Spleen (tissue), 11 donors: ENCODE data around the gene PURB. TPM values are rescaled to one million over a fixed set of nuclear protein-coding genes. Genes with fewer than 3 reads are reported as not detected.
"Not testable (repeated sequence)": the region's sequence is repeated elsewhere in the genome, so short reads cannot be mapped to it uniquely, and the experiment has no call there.

Experiments used
- DNase-seq: peaks from one replicate; pipeline ENCODE4 v3.0.0-alpha.2; 2020
- H3K27ac ChIP-seq, 8 donors: fragments of 200-600 bp; sonication (generic) in 7 of 8; 1 replicate in 4 of 8; 2 replicates in 4 of 8; pipeline versions ENCODE4 v1.5.0 to v1.8.0; 2016 to 2021; ENCODE audit warnings: inconsistent platforms in 4 of 8, mild to moderate bottlenecking in 4 of 8, moderate library complexity in 1 of 8
- H3K27me3 ChIP-seq, 7 donors: fragments of 200-600 bp; sonication (generic) in 6 of 7; replicated peaks in 1 of 7; 1 replicate in 4 of 7; 2 replicates in 3 of 7; pipeline versions ENCODE4 v1.5.0 to v1.8.0; 2016 to 2021; ENCODE audit warnings: inconsistent platforms in 3 of 7, mild to moderate bottlenecking in 1 of 7
- H3K36me3 ChIP-seq, 6 donors: fragments of 200-600 bp; sonication (generic) in 5 of 6; 1 replicate in 4 of 6; 2 replicates in 2 of 6; pipeline versions ENCODE4 v1.5.0 to v1.8.0; 2016 to 2021; ENCODE audit warnings: inconsistent platforms in 2 of 6
- H3K4me1 ChIP-seq, 6 donors: fragments of 200-600 bp; sonication (generic) in 5 of 6; 1 replicate in 3 of 6; 2 replicates in 3 of 6; pipeline versions ENCODE4 v1.5.0 to v1.8.0; 2016 to 2021; ENCODE audit warnings: inconsistent platforms in 3 of 6
- H3K4me3 ChIP-seq, 8 donors: fragments of 200-600 bp; sonication (generic) in 7 of 8; 1 replicate in 4 of 8; 2 replicates in 4 of 8; pipeline versions ENCODE4 v1.5.0 to v1.8.0; 2016 to 2021; ENCODE audit warnings: inconsistent platforms in 4 of 8, mild to moderate bottlenecking in 4 of 8, moderate library complexity in 2 of 8
- H3K9me3 ChIP-seq, 8 donors: fragments of 200-600 bp; sonication (generic) in 7 of 8; 1 replicate in 4 of 8; 2 replicates in 4 of 8; pipeline versions ENCODE4 v1.5.0 to v1.8.0; 2016 to 2021; ENCODE audit warnings: inconsistent platforms in 4 of 8
- CTCF ChIP-seq, 11 experiments: fragments of 200-600 bp in 7 of 11; fragments of 450-650 bp in 4 of 11; sonication (generic) in 4 of 11; IDR thresholded peaks in 8 of 11; conservative IDR thresholded peaks in 3 of 11; 1 replicate in 7 of 11; 2 replicates in 4 of 11; pipeline versions ENCODE4 v1.4.0 to v1.8.0; 2016 to 2021; ENCODE audit warnings: antibody characterized with exemption in 11 of 11, inconsistent platforms in 4 of 11, mild to moderate bottlenecking in 1 of 11
- POLR2A ChIP-seq, 3 donors: fragments of 450-650 bp; IDR thresholded peaks; one replicate each; pipeline ENCODE4 v1.5.1; 2017; ENCODE audit warnings: antibody characterized with exemption in 3 of 3, mild to moderate bottlenecking in 1 of 3
- POLR2AphosphoS5 ChIP-seq, 3 donors: sonication (generic); formaldehyde crosslinking; IDR thresholded peaks; one replicate each; pipeline ENCODE4 v1.5.1; 2017; ENCODE audit warnings: antibody characterized with exemption in 3 of 3
- WGBS, 5 donors: extraction: QIAGEN DNeasy Blood & Tissue Kit in 3 of 5; methylation state at CpG; one replicate each; pipeline versions ENCODE4 v1.1.5 to v1.1.7; 2013 to 2018; 5-methylcytosine and 5-hydroxymethylcytosine counted together
- intact Hi-C: fragments of 100-400 bp; cut with DNase I; formaldehyde crosslinking; loops from one replicate; pipeline ENCODE4 v1.15.0; 2023; ENCODE audit warnings: low total_unique reads
- polyA plus RNA-seq, 3 donors: library from polyadenylated mRNA; stranded (reverse); fragments of 200-250 nt; gene quantifications; one replicate each; pipeline ENCODE4 v1.2.1, GENCODE V29; 2013
- total RNA-seq, 7 donors: library from RNA; depleted of rRNA in 3 of 7; stranded (reverse); fragments of >200 nt in 3 of 7; fragmentation: NEBNext Ultra II Directional in 4 of 7; extraction: Animal tissue kit (Norgen Biotek cat#: 25700) in 4 of 7; gene quantifications; one replicate each; pipeline versions ENCODE4 v1.1.0 to v1.2.1, GENCODE V29; 2016 to 2021
- donor health status: healthy with polysubstance abuse.
- donor health status: DM: no; HTN: no; CAD: no; lungs with moderate emphysema.
- donor health status: DM: no; HTN: no; CAD: no.
- donor health status: Bipolar disorder and iron deficiency.
- donor health status: healthy.
- donor health status: DM: no; HTN: no; CAD: no.
- donor health status: DM: yes; HTN: yes; CAD: no.

The PURB gene
- total and polyA plus RNA-seq, 10 donors, result 6.0 to 25.4 (median 20.5) TPM

GRCh38 chr7:44872787-44873186 lies 12.5 kb downstream of the PURB start:
- TF ChIP-seq POLR2AphosphoS5 (IDR thresholded peaks at IDR 0.05), result no peak
- TF ChIP-seq CTCF (IDR thresholded peaks at IDR 0.05 in 8 of 11, conservative IDR thresholded peaks at IDR 0.05 in 3 of 11), result no peak
- TF ChIP-seq POLR2A (IDR thresholded peaks at IDR 0.05), result no peak
- 89 to 100% (median 93%) methylated on average over 1 of the region's 1 CpG for WGBS, 5 donors
- Histone ChIP-seq H3K27me3 (no peaks in the 10 kb centered on the region), H3K4me1 (peaks cover 0 to 8% (median 0%) of the 10 kb centered on the region in 6 donors), H3K36me3 (peaks cover 0 to 6% (median 0%) of the 10 kb centered on the region in 6 donors), H3K9me3 (peaks cover 0 to 9% (median 0%) of the 10 kb centered on the region in 8 donors), H3K27ac (no peak overlapping the region), H3K4me3 (no peak overlapping the region)
- intact Hi-C loops, result no loop called here
- no peak for DNase-seq

GRCh38 chr7:44871918-44872317 lies 13.4 kb downstream of the PURB start:
- intact Hi-C loops, H3K36me3 ChIP-seq: not testable (repeated sequence)
- 87 to 99% (median 96%) methylated on average over 12 to 23 of the region's 23 CpGs for WGBS, 5 donors

GRCh38 chr7:44870780-44871179 lies 14.6 kb downstream of the PURB start:
- DNase-seq, H3K36me3 ChIP-seq, H3K4me3 ChIP-seq, H3K4me1 ChIP-seq, intact Hi-C loops, H3K27ac ChIP-seq, H3K27me3 ChIP-seq, H3K9me3 ChIP-seq: not testable (repeated sequence)
- 90 to 98% (median 94%) methylated on average over 15 to 29 of the region's 29 CpGs for WGBS, 5 donors

More at GRCh38 chr7:44871918-44872317, 13.4 kb downstream of the PURB start:
- H3K27ac ChIP-seq, DNase-seq, H3K4me1 ChIP-seq, H3K9me3 ChIP-seq, H3K4me3 ChIP-seq, H3K27me3 ChIP-seq: not testable (repeated sequence)

GRCh38 chr7:44870336-44870735 lies 15.0 kb downstream of the PURB start:
- WGBS, 5 donors, result 78 to 89% (median 84%) methylated on average over 3 of the region's 3 CpGs

GRCh38 chr7:44867073-44867995 lies 18.0 kb downstream of the PURB start:
- H3K27ac ChIP-seq, result no peak overlapping the region
- DNase-seq, result no peak
- 69 to 77% (median 74%) methylated on average over 4 of the region's 4 CpGs for WGBS, 5 donors

More at GRCh38 chr7:44870336-44870735, 15.0 kb downstream of the PURB start:
- DNase-seq, H3K27me3 ChIP-seq, H3K27ac ChIP-seq, H3K4me3 ChIP-seq, H3K4me1 ChIP-seq, H3K36me3 ChIP-seq, H3K9me3 ChIP-seq, intact Hi-C loops: not testable (repeated sequence)

GRCh38 chr7:44861949-44862348 lies 23.4 kb downstream of the PURB start:
- 69 to 81% (median 78%) methylated on average over 4 of the region's 4 CpGs for WGBS, 5 donors
- H3K4me3 ChIP-seq, H3K36me3 ChIP-seq, H3K9me3 ChIP-seq, DNase-seq, H3K27me3 ChIP-seq, H3K4me1 ChIP-seq, H3K27ac ChIP-seq: not testable (repeated sequence)
- intact Hi-C loops, result loop anchor here (5.0 kb wide), 1 partner anchor 60 kb away; no protein-coding TSS in a partner anchor

More at GRCh38 chr7:44867073-44867995, 18.0 kb downstream of the PURB start:
- peaks cover 0 to 9% (median 0%) of the 10 kb centered on the region in 8 donors for H3K9me3 ChIP-seq
- H3K4me3 ChIP-seq, result no peak overlapping the region
- intact Hi-C loops, result no loop called here
- no peaks in the 10 kb centered on the region for H3K4me1 ChIP-seq
- peaks cover 0 to under 1% (median 0%) of the 10 kb centered on the region in 7 donors for H3K27me3 ChIP-seq
- TF ChIP-seq POLR2AphosphoS5 (IDR thresholded peaks at IDR 0.05) (no peak), CTCF (IDR thresholded peaks at IDR 0.05 in 8 of 11, conservative IDR thresholded peaks at IDR 0.05 in 3 of 11) (no peak), POLR2A (IDR thresholded peaks at IDR 0.05) (no peak)
- H3K36me3 ChIP-seq, result no peaks in the 10 kb centered on the region
